ENCODE measurements around the gene FBXL15. TPM values are rescaled to one million over a fixed set of nuclear protein-coding genes. Genes with fewer than 3 reads are reported as not detected.
A peak's percentile ranks its signal among the peaks of the same experiment; 100 is the strongest.

The FBXL15 gene
- total RNA-seq, 2 experiments from 2014 or later: 14.1 to 15.7 TPM

DNA sequence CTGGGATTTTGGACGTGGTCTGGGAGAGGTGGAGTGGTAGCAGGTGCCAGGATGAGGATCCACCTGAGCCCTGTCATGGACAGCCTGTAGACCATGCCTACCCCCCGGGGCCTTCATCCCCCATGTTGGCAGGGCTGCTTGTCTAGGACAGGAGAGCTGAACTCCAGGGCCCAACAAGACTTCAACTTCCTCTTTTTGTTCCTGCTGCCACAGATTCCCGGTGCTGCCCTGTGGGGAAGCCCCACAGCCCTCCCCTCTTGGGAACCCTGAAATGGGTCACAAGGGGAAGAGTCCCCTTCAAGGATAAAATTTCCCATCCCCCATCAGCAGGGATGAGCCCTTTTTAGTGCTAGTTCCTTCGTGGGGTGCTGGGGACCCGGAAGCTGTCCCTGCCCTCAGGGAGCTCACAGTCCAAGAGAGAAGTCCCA, 13.0 kb downstream of the FBXL15 start:
- Mint-ChIP-seq H3K4me1 (ENCODE audit: low read depth) (peaks cover 46% of the 10 kb centered on the region), H3K4me3 (peak overlapping the region; percentile 95), H3K36me3 (ENCODE audit: low read depth) (peaks cover 23% of the 10 kb centered on the region), H3K27ac (peak overlapping the region; percentile 74), H3K9me3 (no peaks in the 10 kb centered on the region), H3K27me3 (no peaks in the 10 kb centered on the region)
- DNase-seq (no peak), ATAC-seq (no peak)
- CTCF ChIA-PET: interaction anchor here (1.5 to 5.1 kb wide), 5 partner anchors 12 to 204 kb away, joined by 4 to 32 read pairs (median 14); partner anchors contain the start of genes C10orf95 and FBXL15
- intact Hi-C loops (cut with micrococcal nuclease): no loop called here
- POLR2A ChIA-PET: interaction anchor here (0.6 to 8.1 kb wide), 6 partner anchors 12 to 240 kb away, joined by 3 to 102 read pairs (median 16); partner anchors contain the start of genes C10orf95 and FBXL15
- TF ChIP-seq, protein P1, sequence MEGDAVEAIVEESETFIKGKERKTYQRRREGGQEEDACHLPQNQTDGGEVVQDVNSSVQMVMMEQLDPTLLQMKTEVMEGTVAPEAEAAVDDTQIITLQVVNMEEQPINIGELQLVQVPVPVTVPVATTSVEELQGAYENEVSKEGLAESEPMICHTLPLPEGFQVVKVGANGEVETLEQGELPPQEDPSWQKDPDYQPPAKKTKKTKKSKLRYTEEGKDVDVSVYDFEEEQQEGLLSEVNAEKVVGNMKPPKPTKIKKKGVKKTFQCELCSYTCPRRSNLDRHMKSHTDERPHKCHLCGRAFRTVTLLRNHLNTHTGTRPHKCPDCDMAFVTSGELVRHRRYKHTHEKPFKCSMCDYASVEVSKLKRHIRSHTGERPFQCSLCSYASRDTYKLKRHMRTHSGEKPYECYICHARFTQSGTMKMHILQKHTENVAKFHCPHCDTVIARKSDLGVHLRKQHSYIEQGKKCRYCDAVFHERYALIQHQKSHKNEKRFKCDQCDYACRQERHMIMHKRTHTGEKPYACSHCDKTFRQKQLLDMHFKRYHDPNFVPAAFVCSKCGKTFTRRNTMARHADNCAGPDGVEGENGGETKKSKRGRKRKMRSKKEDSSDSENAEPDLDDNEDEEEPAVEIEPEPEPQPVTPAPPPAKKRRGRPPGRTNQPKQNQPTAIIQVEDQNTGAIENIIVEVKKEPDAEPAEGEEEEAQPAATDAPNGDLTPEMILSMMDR (IDR thresholded peaks at IDR 0.05): no peak

DNA sequence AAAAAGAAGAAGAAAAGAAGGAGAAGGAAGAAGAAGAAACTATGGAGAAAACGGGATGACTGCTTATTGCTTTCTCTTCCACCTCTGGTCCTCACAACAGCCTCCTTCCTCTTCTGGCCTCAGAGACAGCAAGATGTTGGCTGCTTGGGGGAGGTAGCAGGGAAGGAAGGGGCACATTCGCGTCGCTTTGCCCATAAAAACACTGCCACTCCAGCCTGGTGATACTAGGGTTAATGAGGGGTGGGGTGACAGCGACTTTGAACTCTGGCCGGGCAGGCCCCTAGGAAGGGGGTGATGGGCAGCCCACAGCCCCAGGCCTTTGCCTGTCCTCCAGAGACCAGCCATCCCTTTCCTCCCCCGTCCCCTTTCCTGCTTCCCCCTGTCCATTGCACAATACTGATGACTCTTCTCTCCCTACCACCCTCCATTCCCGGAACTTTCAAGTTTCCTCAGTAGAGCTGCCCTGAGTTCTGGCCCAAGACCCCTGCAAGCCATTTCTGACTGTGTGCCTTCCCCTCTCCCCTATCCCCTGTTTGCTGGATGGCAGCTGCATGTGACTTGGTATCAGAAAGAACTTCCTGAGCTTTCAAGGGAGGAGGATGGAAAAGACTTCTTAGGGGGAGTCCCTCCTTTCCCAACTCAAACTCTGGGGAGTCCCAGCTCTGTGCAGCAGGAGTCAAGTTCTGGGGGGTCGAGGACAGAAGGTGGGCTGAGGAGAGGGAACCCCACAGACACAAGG, 13.9 kb downstream of the FBXL15 start:
- H3K27me3 Mint-ChIP-seq: no peaks in the 10 kb centered on the region
- no peaks in the 10 kb centered on the region for H3K9me3 Mint-ChIP-seq
- peak overlapping the region; percentile 85 for H3K4me3 Mint-ChIP-seq
- peaks cover 24% of the 10 kb centered on the region for H3K36me3 Mint-ChIP-seq (ENCODE audit: low read depth)
- TF ChIP-seq, protein P1 (IDR thresholded peaks at IDR 0.05): no peak
- peaks cover 46% of the 10 kb centered on the region for H3K4me1 Mint-ChIP-seq (ENCODE audit: low read depth)
- intact Hi-C loops (cut with micrococcal nuclease): no loop called here
- no peak for ATAC-seq
- CTCF ChIA-PET: interaction anchor here (0.8 to 5.1 kb wide), 8 partner anchors 8 to 205 kb away, joined by 3 to 32 read pairs (median 8); partner anchors contain the start of genes C10orf95 and FBXL15
- POLR2A ChIA-PET: interaction anchor here (0.8 to 8.1 kb wide), 9 partner anchors 11 to 319 kb away, joined by 3 to 102 read pairs (median 6); partner anchors contain the start of genes C10orf95 and FBXL15
- peak; percentile 30 for DNase-seq
- H3K27ac Mint-ChIP-seq: peak overlapping the region; percentile 91

DNA sequence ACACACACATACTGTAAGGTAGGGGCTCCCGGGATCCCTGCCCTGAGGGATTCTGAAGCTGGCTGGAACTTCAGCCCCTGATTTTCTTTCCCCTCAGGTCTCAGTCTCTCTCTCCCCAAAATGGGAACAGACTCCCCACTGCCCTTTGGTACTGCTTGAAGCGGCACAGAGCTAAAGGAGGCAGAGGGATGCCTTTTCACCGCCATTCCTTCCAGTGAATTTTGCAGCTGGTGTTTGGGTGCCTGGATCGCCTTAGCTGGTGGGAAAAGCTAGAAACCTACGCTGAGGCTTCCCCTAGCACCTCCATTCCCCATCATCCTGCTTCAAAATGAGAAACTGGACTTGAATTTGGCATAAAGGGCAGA, 14.5 kb downstream of the FBXL15 start:
- peaks cover 46% of the 10 kb centered on the region for H3K4me1 Mint-ChIP-seq (ENCODE audit: low read depth)
- H3K36me3 Mint-ChIP-seq (ENCODE audit: low read depth): peaks cover 24% of the 10 kb centered on the region
- ATAC-seq (no peak), DNase-seq (no peak)
- H3K27me3 Mint-ChIP-seq: no peaks in the 10 kb centered on the region
- ChIA-PET POLR2A (interaction anchor here (0.8 to 8.1 kb wide), 9 partner anchors 12 to 320 kb away, joined by 3 to 102 read pairs (median 6); partner anchors contain the start of genes C10orf95 and FBXL15), CTCF (interaction anchor here (0.8 to 5.1 kb wide), 7 partner anchors 9 to 206 kb away, joined by 3 to 32 read pairs (median 6); partner anchors contain the start of genes C10orf95 and FBXL15)
- peak overlapping the region; percentile 85 for H3K4me3 Mint-ChIP-seq
- peak overlapping the region; percentile 91 for H3K27ac Mint-ChIP-seq
- intact Hi-C loops (cut with micrococcal nuclease): no loop called here
- no peaks in the 10 kb centered on the region for H3K9me3 Mint-ChIP-seq
- TF ChIP-seq, protein P1 (IDR thresholded peaks at IDR 0.05): no peak

DNA sequence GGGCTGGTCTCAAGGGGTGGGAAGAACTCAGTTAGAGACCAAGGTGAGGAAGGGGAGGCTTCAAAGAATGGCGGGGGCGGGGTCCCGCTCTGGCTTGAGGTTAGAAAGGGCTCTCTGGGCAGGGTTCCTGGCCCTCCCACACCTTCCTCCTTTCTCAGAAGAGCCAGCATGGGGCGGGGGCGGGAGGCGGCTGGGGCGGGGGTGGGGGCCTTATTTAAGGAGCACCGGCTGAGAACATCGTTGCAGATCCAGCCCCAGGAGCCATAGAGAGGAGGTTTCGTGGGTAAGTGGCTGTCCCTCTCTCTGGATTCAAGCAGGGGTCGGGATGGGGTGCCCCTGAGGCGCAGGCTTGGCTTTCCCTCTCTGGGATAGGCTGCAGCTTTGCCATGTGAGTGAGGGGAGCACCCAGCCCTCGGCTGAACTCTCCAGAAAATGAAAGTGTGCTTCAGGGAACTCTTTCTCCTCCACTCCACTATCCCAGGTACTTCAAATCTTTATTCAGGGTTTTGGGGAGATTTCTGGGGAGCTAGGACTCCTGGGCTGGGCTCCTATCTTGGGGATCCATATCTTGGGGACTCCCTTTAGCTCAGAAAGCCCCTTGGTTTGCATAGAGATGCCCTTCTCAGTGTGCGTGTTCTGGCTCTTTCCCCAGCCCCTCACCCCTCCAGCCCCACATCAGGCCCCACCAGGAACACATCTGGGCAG, 15.0 kb downstream of the FBXL15 start:
- H3K27ac Mint-ChIP-seq: peak overlapping the region; percentile 91
- peaks cover 21% of the 10 kb centered on the region for H3K36me3 Mint-ChIP-seq (ENCODE audit: low read depth)
- CTCF ChIA-PET: interaction anchor here (0.7 to 5.1 kb wide), 9 partner anchors 9 to 206 kb away, joined by 3 to 32 read pairs (median 4); partner anchors contain the start of genes C10orf95, FBXL15 and NFKB2
- no peaks in the 10 kb centered on the region for H3K27me3 Mint-ChIP-seq
- H3K4me1 Mint-ChIP-seq (ENCODE audit: low read depth): peaks cover 44% of the 10 kb centered on the region
- intact Hi-C loops (cut with micrococcal nuclease): no loop called here
- TF ChIP-seq, protein P1 (IDR thresholded peaks at IDR 0.05): no peak
- peak overlapping the region; percentile 85 for H3K4me3 Mint-ChIP-seq
- POLR2A ChIA-PET: interaction anchor here (0.8 to 8.1 kb wide), 13 partner anchors 11 to 320 kb away, joined by 3 to 102 read pairs (median 5); partner anchors contain the start of genes C10orf95 and FBXL15
- no peaks in the 10 kb centered on the region for H3K9me3 Mint-ChIP-seq
- DNase-seq (peak; percentile 70), ATAC-seq (peak; percentile 5)

Data from activated CD8-positive, alpha-beta T cell treated with anti-CD3 and anti-CD28 coated beads for 36 hours (primary cell).